Measurements from ENCODE around the gene FAM171A1. TPM values are rescaled to one million over a fixed set of nuclear protein-coding genes. Genes with fewer than 3 reads are reported as not detected.

FAM171A1 gene
- total and polyA plus RNA-seq, 2 of the 13 experiments (the other 11 are each of a cell fraction or from before 2014, with no cell fraction given), result 21.5 to 34.7 TPM

DNA sequence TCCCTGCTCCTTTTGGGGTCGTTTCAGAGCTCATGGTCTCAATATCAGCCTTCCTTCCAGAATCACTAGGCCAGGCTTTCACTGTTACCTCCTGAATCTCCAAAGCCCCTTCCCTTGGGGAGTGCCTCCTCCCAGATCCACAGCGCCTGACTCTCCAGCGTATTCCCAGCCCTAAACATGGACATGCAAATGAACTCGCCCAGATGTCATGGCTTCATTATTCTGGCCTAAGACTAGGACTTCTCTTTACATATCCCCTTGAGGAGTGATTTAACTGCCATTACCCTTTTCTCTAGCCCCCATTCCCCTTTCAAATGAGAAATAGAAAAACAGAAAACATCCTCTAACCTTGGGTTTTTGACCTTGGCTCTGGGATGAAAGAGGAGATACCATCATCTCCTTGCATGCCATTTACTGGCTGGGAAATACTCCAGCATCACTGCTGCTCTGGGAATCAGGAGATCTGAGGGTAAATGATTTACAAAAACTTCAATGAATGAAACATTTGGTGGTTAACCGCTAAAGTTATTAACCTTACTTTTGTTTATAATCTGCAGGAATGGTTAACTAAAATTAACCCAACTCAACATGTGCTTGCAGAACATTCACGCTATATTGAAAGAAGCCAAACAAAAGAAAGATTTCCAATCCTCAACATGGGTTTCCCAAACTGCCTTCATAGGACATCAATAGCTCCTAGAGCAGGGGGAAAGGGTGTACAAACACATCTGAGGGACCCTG is 37.0 kb downstream of the FAM171A1 start (continued):
- no peak for TF ChIP-seq TBL1XR1 (IDR thresholded peaks at IDR 0.05; ENCODE audit: borderline replicate concordance, low read length, partially characterized antibody)
- TF ChIP-seq, protein P1, sequence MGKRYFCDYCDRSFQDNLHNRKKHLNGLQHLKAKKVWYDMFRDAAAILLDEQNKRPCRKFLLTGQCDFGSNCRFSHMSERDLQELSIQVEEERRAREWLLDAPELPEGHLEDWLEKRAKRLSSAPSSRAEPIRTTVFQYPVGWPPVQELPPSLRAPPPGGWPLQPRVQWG (CRISPR knock-in tag; IDR thresholded peaks at IDR 0.05; ENCODE audit: borderline replicate concordance, low read depth), result no peak
- TF ChIP-seq ZNF749 (CRISPR knock-in tag; IDR thresholded peaks at IDR 0.05; ENCODE audit: borderline replicate concordance), result no peak
- TF ChIP-seq ZNF772 (CRISPR knock-in tag; IDR thresholded peaks at IDR 0.05), result no peak
- peak; percentile 89 for TF ChIP-seq ARID5B (CRISPR knock-in tag; IDR thresholded peaks at IDR 0.05)
- no peak for TF ChIP-seq NFE2L1 (CRISPR knock-in tag; IDR thresholded peaks at IDR 0.05; ENCODE audit: borderline replicate concordance)
- TF ChIP-seq ZNF567 (CRISPR knock-in tag; IDR thresholded peaks at IDR 0.05; ENCODE audit: borderline replicate concordance), result no peak
- peak in 1 of 2 experiments; percentile 78; a peak in 2 of 4 replicates for TF ChIP-seq ATF4 (CRISPR knock-in tag; IDR thresholded peaks at IDR 0.05)
- TF ChIP-seq ZBTB14 (CRISPR knock-in tag; IDR thresholded peaks at IDR 0.05), result no peak
- TF ChIP-seq ZNF232 (CRISPR knock-in tag; IDR thresholded peaks at IDR 0.05; ENCODE audit: borderline replicate concordance), result no peak
- TF ChIP-seq ZBTB39 (CRISPR knock-in tag; IDR thresholded peaks at IDR 0.05), result no peak
- no peak for TF ChIP-seq KLF15 (CRISPR knock-in tag; IDR thresholded peaks at IDR 0.05; ENCODE audit: borderline replicate concordance)
- TF ChIP-seq ARID2 (CRISPR knock-in tag; IDR thresholded peaks at IDR 0.05; ENCODE audit: borderline replicate concordance), result 0 out of 2 replicates have a peak, but pooled peaks have one; percentile 58
- no peak for TF ChIP-seq ZNF549 (CRISPR knock-in tag; IDR thresholded peaks at IDR 0.05)
- TF ChIP-seq ZKSCAN5 (CRISPR knock-in tag; IDR thresholded peaks at IDR 0.05), result no peak
- no peak for TF ChIP-seq MAFG (CRISPR knock-in tag; IDR thresholded peaks at IDR 0.05)
- no peak for TF ChIP-seq ZBTB43 (CRISPR knock-in tag; conservative IDR thresholded peaks at IDR 0.05)
- TF ChIP-seq YY1 (IDR thresholded peaks at IDR 0.05; ENCODE audit: insufficient read depth, insufficient replicate concordance, low read depth, low read length), result no peak
